GM19463 (cell line): Measurements from ENCODE around the gene SPHK1.

Source experiments
- ATAC-seq: cut with Tn5 transposase; IDR thresholded peaks from one replicate; pipeline ENCODE4 v1.9.1; 2021; ENCODE audit warnings: mild to moderate bottlenecking, moderate library complexity; ENCODE audit not compliant: unreplicated experiment

SPHK1 gene

DNA sequence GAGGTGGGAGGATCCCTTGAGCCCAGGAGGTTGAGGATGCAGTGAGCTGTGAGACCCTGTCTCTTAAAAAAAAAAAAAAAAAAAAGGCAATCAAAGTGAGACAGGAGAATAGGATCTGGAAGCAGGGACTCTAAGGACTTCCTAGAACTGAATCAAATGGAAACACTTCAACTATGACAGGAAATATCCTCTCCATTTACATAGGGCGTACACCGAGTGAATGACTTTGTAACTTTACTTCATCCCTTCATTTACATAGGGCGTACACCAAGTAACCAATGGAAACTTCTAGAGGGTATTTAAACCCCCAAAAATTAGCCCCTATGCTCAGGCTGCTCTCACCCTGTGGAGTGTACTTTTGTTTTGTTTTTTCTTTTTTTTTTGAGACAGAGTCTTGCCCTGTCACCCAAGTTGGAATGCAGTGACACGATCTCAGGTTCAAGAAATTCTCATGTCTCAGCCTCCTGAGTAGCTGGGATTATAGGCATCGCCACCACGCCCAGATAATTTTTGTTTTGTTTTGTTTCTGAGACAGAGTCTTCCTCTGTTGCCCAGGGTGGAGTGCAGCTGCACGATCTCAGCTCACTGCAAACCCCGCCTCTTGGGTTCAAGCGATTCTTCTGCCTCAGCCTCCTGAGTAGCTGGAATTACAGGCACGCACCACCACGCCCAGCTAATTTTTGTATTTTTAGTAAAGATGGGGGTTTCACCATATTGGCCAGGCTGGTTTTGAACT lies 21.1 kb upstream of the SPHK1 start:
- ATAC-seq = no peak

DNA sequence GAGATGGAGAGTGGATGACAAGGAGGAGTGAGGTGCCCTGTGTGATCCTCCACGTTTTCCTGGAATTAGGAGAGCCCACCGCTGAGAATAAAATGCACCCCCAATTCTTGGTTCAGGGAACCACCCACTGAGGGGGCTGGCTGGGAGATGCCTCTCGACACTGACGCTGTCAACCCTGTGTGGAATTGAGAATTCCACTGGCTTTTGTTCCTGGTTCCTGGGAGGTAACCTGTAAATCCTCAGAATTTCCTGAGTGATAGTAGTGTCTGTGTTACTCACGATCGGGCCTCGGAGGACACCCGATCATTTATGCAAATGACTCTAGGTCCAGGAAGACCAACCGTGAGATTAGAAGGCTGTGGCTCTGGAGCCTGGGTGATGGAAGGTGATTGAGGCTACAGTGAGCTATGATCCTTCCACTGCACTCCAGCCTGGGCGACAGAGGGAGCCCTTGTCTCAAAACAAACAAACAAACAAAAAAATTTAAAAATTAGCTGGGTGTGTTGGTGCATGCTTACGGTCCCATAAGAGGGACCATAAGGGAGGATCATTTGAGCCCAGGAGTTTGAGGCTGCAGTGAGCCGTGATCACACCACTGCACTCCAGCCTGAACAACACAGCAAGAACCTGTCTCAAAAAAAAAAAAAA lies 19.0 kb upstream of the SPHK1 start:
- ATAC-seq = no peak

DNA sequence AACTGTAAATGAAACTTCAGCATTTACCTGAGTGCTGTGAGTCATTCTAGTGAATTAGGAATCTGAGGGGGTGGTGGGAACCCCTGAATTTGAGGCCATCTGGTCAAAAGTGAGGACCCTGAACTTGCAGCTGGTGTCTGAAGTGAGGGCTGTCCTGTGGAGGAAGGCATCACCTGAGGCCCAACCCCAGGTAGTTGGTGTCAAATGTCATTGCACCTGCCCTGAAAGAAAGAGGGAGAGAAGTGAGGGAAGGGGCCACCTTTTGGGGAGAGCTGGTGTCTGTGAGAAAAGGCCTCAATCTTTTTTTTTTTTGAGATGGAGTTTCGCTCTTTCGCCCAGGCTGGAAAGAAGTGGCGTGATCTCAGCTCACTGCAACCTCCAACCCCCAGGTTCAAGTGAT lies 18.2 kb upstream of the SPHK1 start:
- no peak for ATAC-seq

DNA sequence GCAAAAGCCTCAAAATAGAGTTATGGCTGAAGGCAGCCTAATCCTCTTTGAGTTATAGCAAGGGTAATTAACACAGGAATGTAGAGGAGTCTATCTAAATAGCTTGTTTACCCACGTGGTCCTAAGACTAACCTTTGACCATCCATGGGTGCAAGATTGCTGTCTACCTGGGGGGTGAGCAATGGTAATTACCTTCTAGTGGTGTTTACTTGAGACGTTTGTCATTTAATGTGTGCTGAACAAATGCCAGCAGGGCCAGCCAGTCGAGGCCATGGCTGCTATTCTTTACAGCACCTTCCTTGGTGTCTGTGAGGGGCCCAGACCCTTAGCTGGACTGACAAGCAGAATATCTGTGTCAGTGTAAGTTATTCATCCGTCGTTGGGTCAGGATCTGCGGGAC lies 16.8 kb upstream of the SPHK1 start:
- no peak for ATAC-seq

DNA sequence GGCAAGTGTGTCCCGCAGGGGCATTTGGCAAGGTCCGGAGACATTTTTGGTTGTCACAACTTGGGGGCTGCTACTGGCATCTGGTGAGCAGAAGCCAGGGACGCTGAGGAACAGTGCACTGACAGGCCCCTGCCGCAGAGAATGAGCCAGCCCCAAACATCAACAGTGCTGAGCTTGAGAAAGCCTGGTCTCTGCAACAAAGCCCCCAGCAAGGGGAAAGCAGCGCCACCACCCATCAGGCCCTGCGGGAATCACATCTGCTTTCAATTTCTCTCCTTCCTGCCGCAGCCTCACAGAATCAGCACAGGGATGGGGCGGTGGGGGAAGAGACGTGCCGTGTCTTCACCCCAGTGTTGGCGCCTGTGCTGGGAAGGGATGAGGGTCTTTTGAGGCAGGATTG lies 15.9 kb upstream of the SPHK1 start:
- no peak for ATAC-seq

DNA sequence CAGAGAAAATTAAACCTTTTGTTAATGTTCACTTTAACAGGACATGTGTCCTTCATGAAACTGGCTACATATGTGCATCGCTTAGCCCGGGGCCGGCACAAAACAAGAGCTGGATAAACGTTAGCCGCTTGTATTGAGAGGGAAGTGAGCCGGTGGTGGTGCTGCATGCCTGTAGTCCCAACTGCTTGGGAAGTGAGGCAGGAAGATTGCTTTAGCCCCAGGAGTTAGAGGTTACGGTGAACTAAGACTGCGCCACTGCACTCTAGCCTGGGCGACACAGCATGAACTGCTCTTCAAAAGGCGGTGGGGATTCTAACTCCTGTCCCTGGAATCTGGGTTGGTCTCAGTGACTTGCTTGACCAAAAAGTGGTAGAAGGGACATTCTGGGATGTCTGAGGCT lies 15.0 kb upstream of the SPHK1 start:
- ATAC-seq = no peak

DNA sequence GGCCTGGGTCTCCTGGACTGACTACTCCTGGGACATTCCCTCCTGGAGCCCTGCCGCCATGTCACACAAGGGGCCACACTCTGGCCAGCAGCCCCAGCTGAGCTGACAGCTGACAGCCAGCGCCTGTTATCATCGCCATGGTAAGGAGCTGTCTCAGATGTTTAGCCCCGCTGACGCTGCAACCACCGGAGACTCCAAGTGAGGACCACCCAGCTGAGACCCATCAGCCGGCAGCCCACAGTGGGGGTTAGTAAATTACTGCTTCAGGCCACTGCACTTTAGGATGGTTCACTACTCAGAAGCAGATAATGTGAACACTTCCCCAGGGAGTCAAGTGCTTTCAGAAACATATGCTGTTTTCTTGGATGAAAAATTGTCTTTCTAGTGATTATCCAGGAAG lies 14.6 kb upstream of the SPHK1 start:
- ATAC-seq = no peak

DNA sequence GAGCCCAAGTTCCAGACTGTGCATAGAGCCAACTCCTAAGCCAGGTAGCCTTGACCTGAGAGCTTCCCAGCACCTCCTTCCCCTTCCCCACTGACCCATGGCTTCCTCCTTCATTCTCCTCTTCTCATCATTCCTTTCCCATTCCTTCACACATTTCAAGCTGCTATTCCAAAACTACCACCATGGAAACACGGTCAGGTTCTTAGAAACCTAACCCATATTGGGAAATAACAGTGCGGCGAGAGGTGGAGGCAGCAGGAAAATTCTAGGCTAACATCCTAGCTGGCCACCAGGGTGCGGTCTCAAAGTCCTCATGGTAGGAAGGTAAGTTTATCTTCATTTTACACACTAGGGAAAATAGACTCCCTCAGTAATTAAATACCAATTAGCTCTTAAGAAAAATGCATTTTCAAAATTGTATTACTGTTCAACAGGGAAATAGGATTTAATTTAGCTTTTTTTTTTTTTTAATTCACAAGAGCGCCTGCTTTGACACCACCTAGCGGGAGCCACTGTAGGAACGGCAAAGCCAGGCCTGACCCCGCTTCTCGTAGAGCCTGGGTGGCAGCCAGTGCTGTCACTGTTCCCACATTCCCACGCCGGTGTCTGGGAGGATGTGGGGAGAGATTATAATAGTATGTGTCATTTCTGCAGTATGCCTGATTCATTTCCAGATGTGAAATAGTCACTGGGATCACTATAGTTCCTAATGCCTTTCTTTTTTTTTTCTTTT lies 14.0 kb upstream of the SPHK1 start:
- no peak for ATAC-seq

DNA sequence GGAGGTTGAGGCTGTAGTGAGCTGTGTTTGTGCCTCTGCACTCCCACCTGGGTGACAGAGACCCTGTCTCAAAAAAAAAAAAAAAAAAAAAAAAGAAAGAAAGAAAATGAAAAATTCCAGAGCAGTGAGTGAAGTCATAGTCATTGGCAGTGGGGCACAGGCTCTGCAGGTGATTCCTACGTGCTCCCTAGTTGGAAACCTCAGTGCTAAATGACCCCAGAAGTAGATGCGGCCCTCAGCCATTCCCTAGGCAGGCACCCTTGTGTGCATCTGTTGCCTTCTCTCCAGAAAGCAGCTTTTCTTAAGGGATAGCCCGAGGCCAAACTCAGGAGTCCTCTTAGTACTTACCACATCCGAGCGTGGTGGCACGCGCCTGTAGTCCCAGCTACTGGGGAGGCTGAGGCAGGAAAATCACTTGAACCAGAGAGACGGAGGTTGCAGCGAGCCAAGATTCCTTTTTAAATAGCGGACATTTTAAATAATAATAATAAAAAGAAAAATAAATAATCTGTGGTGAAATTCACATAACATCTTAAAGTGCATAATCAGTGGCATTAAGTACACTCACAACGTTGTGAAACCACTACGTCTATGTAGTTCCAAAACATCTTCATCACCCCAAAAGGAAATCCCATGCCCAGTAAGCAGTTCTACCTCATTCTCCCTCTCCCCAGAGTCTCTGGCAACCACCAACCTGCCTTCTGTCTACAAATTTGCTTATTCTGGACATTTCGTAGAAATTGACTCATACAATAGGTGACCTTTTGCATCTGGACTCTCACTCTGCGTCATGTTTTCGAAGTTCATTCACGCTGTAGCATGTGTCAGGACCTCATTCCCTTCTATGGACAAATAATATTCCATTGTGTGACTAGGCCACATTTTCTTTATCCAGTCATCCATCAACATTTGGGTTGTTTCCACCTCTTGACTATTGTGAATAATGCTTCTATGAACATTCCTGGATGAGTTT lies 12.5 kb upstream of the SPHK1 start:
- no peak for ATAC-seq

DNA sequence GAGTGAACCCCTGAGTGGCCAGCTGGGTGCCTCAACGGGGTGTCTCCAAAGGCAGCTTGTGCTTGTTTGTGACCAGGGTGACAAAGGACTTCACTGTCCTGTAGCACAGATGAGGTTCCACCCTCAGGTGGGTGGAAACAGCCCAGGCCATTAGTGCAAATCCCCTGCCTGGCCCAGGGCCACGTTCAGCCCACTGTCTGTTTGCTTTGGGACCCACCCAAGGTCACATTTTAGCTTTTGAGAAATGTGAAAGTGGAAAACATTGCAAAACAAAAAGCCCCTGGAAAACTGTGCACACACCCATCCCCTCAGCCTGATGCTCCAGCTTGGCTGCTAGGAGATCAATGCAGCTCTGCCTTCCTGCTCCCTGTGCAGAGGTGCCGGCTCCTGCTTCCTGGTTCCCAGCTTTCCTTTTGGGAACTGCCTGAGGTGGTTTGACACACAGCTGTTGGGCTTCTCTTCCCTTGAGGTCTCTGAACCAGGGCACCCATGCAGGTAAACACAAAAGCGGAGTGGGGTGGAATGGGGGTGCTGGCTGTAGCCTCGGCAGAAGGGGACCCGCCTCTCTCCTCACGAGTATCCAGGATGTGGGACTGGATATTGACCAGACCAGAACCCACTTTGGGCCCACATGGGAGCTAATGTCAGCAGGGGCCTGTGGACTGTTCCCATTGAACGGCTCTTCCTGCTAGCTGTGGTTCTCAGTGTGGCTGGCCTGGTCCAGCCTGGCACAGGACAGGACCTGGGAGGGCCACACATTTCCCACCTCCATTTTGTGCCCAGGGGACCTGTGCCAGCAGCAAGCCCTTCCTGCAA lies 7.9 kb upstream of the SPHK1 start:
- ATAC-seq = no peak

DNA sequence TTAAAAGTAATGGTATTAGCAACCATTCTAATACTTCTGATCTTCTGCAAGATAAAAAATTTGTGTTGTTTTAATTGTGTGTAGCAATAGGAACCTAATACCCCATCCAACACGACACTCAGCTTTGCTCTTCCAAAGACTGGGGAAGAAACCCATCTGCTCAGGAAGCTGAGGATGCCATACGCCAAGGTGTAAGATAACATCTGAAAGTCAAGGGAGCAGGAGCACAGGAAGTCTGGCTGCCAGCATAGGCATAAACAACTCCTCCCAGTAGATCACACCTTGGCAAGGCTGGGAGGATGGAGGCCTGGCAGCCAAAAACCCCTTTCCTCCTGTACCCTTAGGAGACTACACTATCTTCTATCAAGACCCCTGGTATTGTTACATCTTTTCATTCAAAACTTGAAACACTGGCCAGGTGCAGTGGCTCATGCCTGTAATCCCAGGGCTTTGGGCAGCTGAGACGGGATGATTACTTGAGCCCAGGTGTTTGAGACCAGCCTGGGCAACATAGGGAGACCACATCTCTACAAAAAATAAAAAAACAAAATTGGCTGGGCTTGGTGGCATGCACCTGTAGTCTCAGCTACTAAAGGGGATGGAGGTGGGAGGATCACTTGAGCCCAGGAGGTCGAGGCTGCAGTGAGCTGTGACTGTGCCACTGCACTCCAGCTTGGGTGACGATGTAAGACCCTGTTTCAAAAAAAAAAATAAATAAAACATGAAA lies 5.7 kb upstream of the SPHK1 start:
- no peak for ATAC-seq

DNA sequence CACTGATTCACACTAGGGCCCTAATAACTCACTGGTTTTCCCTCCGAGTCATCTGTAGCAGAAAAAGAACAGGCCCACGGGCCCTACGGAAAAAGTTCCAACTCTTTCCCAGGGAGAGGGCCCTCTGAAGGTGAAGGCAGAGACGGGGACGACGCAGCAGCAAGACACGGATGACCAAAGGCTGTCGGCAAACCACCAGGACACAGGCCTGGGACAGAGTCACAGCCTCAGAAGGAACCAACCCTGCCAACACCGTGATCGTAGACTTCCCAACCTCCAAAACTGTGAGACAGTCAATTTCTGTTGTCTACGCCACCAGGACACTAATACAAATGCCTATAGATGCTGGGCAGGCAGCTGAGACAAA lies 5.2 kb upstream of the SPHK1 start:
- ATAC-seq = no peak

DNA sequence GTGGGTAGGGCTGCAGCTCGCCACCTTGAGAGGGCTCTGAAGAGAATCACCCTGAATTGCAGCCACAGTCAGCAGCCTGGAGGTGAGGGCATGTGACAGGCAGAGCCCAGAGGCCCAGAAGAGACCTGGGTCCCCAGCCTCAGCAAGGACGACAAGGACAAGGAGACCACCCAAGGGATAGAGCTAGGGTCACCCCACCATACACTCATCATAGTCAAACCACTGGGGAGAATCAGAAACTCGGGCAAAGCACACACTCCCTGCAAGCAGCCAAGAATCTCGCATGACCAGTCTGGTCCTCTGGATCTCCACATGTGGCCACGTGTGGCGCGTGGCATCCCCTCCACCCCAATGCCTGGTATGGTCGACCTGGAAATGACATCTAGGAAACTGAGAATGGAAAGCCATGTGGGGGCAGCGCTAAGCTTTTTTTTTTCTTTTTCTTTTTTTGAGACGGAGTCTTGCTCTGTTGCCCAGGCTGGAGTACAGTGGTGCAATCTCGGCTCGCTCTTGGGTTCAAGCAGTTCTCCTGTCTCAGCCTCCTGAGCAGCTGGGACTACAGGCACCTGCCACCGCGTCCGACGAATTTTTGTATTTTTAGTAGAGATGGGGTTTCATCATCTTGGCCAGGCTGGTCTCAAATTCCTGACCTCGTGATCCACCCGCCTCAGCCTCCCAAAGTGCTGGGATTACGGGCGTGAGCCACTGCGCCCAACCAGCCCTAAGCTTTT lies 4.6 kb upstream of the SPHK1 start:
- ATAC-seq = no peak

DNA sequence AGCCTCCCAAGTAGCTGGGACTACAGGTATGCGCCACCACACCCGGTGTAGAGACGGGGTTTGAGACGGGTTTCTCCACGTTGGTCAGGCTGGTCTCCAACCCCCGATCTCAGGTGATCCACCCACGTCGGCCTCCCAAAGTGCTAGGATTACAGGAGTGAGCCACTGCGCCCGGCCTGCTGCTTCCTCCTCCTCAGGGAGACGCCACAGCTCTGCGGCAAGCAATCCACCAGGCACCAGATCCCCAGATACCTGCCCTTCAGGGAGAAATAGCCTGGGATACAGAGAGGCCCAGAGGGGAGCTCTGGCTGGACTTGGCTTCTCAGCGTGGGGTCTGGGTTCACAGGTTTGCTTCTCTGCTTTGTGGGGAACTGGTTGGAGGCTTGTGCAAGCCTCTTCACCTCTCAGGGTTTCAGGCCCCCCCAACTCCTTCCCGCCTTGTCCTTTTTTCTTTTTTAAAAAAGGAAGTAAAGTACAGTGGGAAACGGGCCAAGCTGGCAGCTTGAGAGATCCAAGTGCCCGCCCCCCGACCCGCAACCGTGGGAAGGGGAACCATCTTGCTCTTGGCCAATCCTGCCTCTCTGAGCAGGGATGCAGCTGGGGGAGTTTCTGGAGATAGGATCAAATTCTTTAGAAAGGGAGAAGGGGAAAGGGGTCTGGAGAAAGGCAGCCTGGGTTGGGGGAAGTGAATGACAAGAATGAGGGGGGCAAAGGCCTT lies 2.6 kb upstream of the SPHK1 start:
- ATAC-seq = no peak

DNA sequence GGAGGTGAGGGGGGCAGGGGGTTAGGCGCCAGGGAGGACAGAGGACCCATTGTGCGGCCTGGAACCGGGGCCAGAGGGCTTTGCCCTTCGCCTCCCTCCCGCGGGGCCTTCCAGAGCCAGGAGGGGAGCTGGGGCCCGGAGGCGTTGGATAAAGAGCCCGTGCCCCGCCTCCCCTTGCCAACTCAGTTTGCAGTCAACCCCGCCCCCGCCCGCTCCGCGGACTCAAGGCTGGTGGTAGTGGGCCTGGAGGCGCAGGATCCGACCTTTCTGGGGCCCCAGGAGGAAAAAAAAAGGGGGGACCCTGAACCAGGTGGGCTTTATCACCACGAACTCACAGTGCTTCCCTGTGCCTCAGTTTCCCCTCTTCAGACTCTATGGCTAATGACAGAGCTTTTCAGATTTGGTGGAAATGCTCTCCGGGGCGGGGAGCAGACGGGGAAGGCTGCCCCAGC lies 2.0 kb upstream of the SPHK1 start:
- ATAC-seq = no peak

DNA sequence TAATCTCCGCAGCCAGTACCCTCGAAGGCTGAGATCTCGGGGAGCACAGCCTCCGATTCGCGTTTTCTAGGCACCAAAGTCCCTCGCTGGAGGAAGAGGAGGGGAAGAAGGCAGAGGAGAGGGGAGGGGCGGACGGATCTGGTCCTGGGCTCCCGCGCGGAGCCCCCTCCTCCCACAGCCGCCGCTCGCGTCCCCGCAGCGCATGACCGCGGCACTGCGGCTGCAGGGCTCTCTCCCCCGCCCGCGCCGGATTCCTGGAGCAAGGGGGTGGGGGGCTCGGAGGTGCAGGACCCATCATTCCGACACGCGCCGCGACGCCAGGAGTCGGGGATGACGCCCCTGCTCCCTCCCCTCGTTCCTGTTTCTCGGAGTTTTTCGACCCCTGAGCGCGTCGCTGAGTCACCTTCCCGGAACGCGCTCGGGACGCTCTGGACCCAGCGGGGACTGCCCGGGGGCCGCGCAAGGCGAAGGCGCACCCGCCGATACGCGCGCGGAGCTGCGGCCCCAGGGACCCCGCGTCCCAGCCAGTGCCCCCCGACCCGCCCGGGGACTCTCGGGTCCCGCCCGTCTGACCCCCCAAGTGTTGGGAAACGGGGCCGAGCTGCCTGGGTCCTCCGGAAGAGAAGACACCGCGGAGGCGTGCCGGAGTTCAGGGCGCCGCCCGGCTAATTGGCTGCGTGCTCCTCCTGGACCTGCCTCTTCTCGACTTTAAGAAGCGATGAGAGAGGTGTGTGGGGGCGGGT lies 1.4 kb upstream of the SPHK1 start:
- ATAC-seq = no peak

DNA sequence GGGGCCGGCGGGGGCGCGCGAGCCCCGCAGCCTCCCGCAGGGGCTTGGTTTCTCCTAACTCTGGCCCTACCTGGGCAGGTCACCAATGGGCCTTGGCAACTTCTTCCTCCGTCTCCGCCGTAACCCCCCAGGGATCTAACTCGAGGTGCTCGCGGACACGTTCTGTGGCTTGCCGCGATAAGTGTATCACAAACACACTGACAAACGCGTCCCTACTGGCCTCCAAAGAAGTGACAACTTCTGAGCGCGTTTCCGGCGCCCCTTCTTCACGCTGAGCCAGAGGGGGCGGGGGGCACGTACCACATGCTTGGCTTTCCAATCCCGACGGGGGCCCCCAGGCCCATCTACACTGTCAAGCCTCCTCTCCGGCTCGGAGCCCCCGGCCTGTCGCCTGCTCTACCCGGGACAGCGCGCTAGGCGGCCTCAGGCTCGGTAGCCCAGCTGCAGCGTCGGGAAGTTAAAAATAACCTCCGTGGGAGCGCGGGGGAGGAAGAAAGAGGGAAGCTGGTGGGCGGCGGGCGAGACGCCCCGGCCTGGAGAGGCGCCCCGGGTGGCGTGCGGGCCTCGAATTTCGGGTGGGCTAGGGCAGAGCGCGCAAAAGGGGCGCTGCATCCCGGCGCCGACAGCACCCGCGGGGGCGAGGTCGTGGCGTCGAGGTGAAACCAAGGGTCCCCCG lies 725 bp upstream of the SPHK1 start:
- ATAC-seq = no peak
